ENCODE measurements around the gene C12orf60.

Gene C12orf60

DNA sequence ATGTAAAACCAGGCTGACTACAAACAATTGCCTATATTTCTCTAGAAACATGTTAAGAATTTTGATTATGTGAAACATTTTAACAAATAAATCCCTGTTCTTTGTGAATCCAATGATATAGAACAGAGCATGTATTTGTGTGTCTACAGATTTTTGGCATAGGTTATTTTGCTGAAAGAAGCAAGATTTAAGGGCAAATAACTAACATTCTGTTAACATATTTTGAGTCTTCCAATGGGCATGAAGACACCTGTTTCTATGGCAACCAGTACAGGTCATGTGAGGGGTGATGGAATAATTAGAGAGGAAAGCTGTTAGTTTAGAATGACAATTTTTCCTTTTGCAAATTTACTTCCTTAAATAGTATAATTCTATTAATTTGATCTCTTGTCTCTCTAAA is 31.0 kb downstream of the C12orf60 start:
- DNase-seq (ENCODE audit: low read depth in 2 of 2): no peak

DNA sequence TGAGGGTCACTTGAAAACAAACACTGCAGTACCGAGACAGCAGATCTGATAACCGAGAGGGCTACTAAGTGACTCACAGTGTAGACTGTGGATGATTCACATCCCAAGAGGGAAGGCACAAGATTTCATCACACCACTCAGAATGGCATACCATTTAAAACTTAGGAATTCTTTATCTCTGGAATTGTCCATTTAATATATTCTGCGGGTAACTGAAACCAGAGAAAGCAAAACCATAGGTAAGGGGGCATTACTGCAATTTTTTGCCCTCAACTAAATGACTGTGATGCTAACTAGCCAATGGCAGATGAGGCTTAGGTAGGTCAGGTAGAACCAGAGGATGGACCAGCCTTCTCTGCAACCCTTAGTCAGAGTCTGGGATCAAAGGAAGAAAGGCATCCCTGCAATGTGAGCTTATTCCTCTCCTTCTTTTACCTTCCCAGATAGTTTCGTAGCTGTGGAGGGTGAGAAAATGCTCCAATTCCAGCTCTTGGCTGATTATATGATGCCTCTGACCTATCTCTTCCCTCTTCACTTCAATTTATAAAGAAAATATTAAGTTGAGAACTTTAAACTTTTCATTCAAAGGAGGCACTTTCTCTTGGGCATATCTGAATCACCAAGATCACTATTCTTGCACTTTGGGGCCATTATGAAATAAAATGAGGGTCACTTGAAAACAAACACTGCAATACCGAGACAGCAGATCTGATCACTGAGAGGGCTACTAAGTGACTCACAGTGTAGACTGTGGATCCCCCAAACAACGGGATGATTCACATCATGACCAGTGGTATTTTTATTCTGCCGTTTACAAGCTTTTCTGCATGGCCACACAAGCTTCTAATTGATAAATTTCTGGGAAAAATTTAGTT is 33.1 kb downstream of the C12orf60 start:
- no peak for DNase-seq (ENCODE audit: low read depth in 2 of 2)

DNA sequence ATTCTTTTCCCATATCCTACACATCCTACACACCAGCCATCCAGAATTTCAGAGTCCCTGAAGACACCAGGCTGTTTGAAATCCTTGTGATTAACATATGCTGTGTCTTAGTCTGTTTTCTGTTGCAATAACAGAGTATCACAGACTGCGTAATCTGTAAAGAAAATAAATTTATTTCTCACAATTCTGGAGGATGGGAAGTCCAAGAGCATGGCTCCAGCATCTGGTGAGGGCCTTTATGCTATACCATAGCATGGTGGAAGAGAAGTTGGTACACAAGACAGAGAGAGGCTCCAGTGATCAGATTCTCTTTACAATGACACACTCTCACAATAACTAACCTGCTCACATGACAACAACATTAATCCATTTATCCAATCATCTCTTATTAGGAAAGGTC is 35.8 kb downstream of the C12orf60 start:
- DNase-seq (ENCODE audit: low read depth in 2 of 2): no peak

DNA sequence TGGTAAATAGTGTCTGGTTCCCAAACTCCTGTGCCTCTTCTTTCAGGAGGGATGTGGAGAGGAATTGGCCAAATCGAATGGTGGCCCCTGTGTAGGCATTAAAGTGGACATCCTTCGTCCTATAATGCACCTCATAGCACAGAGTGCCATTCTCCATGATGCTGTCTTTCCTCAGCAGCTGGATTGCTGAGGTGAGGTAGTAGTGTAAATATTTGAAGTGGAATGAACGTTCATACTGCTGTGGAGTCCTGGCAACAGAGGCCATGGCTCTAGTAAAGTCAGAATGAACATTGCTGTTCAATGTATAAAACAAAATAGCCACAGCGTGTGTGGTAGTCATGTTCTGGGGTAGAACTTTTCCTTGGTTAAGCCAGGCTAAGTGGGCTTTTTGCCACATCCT is 37.1 kb downstream of the C12orf60 start:
- no peak for DNase-seq (ENCODE audit: low read depth in 2 of 2)

DNA sequence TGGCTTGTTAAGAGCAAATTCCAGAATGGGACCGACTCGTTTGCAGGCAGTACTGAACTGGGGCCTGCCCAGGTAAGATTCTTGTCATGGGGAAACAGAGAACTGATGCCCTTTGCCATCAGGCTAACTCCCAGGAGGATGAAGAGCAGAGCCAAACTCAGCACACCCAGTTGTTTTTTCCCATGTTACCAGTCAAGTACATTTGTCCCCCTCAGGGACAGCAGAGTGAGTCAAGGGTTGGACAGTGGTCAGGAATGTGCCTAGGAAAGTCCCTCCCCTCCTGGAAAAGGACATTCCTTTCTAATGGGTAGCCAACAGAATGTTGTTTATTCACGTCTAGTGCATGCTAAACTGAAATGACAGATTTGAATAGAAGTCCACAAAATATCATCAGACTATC is 38.3 kb downstream of the C12orf60 start:
- DNase-seq (ENCODE audit: low read depth in 2 of 2): no peak

DNA sequence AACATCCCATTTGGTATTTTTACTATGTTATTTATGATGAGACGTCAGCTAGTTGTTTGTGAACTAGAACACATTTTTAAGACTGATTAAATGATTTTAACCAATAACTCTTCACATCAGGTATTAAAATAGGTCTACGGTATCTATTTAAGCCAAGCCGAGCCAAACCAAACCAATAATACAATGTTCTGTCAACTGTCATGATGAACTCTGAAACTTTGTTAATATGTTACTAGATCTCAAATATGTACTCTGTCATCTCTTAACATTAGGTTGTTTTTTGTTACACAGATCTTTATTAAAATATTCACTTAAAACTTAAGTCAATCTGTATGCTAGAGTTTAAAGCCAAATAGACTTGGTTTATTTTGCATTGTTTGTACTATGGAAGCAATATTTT is 38.8 kb downstream of the C12orf60 start:
- DNase-seq (ENCODE audit: low read depth in 2 of 2): no peak

DNA sequence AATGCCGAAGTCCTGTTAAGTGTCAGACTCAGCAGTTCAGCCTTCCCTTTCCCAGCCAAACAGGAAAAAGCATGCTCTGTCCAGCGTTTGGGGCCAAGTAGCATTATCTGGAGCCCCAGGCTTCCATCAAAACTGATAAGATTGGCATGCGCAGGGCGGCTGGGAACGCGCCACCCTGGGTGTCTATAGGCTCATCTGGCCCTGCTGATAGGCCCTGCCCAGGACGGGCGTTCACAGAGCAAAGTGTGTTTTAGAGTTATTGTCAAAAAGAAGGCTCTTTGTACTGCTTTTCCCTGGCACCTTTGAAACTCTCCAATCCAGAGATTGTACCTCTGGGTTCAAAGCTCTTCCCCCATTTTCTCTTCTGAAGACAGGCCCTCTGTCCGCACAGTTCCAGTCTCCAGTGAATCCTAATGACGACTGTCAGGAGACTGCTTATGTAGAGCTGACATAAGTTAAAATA is 40.0 kb downstream of the C12orf60 start, which contains the start of gene ART4:
TSS of gene ART4 (minus strand) at position 102 of the 463 bp plus-strand sequence. CDS start 413 bp downstream, outside the sequence.
- DNase-seq (ENCODE audit: low read depth in 2 of 2): no peak

DNA sequence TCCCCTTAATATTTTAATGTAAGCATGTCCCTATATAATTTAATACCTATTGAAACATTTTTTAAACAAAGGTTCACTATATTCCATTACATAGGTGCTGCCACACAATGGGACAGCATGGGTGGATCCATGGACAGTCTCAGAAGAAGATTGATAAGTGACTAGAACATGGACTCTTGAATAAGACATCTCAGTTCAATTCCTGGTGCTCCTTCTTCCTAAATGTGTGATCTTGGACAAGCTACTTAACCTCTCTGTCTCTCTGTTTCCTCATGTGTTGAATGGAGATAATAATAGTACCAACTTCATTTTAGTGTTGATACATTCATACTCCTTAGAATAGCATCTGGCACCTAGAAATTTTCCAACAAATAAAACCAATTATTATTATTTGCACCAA is 40.9 kb downstream of the C12orf60 start:
- DNase-seq (ENCODE audit: low read depth in 2 of 2): no peak

DNA sequence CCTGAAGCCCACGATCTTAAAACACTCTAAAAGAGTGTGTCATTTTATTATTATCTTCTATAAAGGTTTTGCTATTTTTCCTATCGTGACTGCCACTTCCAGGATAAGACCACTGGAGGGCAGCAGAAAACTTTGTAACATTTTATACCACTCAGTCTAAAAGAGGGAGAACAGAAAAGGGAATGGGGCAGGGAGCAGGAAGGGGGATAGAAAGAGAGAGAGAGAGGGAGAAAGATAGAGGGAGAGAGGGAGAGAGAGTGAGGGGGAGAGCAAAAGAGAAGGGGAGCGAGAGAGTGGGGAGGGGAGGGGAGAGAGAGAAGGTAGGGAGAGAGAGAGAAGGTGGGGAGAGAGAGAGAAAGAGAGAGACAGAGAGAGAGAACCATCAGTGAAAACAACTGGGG is 41.9 kb downstream of the C12orf60 start:
- DNase-seq (ENCODE audit: low read depth in 2 of 2): no peak

DNA sequence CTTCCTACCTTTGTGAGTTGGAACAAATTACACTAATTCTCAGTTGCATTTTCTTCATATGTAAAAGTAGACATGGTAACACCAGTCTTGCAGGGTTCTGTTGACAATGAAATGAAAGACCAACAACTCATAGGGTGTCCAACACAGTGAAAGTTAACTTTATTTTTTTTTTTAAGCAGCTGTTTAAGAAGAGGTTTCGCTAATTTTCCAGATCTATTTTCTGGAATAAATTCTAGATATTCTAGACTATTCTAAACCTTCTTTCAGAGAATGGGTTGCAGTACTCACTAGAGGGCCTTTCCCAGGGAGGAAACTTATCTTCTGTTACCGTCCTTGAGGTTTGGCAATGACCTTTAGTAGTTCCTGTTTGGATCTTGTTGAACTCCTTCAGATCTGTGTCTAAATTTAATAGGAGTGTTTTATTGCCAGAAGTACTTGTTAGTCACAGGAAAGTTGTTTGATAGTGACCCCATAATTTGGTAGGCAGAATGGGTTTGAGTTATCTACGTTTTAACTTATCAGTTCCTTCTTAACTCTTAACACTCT is 42.6 kb downstream of the C12orf60 start:
- DNase-seq (ENCODE audit: low read depth in 2 of 2): no peak

DNA sequence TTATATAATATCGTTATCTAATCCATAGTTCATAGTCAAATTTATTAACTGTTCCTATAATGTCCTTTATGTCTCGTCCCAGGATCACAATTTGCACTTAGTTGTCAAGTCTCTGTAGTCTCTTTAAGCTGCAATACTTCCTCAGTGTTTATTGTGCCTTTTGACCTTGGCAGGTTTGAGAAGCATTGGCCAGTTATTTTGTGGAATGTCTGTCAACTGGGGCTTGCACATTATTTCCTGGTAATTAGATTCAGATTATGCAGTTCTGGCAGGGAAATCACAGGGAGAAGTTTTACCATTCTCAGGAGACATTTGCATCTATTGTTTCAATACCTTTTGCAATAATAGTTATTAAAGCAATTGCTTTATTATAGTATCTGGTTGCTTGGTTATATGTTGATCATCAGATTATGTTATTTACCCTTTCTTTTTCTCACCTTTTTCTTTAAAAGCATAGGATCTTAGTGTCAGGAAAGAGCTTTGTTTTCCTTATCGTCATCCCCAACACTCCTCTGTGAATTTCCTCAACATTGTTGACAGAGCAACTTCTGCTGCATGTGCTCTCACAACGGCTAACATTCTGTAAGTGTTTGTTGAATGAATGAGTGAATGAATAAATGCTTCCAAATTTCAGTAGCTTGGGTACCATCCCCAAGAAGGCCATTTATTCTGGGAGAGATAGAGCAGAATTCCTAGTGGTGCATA is 43.6 kb downstream of the C12orf60 start:
- DNase-seq (ENCODE audit: low read depth in 2 of 2): no peak

DNA sequence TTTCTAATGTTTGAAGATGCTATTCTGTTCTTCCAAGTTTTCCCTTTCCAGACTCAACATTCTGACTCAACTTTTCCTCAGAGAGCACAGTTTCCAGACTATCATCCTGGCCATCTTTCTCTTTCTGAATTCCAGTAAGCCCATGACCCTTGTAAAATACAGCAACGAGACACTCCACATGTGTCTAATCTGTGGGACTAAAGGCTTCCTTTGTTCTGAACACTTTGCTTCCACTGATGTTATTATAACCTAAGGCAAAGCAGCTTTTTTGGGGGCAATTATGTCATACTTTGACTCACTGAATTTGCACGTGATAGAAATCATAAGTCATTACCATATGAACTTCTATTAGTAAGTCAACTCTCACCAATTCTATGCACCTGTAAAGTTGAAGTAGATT is 46.2 kb downstream of the C12orf60 start:
- no peak for DNase-seq (ENCODE audit: low read depth in 2 of 2)

DNA sequence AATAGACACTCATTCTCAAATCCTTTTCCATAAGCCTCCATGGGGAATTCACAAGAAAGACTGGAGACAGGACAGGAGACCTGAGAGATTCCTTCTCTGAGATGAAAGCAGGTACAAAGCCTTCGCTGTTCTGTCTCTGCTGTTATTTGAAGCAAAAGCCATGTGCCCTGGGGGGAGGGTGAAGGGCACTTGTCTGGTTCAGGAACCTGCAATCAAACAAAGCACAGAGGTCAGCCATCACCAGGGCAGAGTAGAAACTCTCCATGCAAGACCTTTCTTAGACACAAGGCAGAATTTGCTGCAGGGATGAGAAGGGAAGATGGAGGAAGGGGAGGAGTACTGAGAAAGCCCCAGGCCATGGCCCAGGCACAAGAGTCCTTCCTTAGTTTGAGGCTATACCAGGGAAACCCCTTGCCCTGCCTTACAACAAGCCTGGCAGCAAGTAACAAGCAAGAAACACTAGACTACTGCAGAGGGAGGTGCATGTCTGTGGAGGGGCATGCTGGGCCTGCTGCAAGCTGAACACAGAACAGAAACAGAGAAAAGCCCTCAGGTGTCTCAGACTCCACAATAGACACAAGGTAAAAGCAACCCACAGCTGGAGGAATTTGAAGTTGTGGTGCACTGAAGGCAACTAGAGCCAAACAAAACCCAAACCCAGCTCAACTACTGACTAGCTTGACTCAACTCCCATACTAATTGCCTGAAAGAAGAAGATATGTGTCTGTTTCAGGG is 47.6 kb downstream of the C12orf60 start:
- DNase-seq (ENCODE audit: low read depth in 2 of 2): no peak

DNA sequence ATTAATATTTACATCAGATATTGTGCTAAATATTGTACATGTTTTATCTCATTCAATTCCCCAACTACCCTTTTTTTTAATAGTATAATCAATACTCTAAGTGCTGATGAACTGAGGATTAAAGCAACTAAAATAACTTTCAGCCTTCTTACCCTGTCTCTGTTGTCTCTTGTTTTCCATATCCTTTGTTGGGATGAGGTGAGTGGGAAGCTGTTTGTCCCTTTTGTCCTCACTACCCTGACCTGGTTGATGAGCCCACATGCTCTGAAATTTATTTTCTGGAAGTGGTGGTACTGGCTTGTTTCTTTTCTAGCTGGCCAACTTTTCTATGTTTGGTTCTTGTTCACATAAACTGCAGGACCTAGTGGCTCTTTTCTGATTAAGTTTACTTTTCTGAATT is 49.4 kb downstream of the C12orf60 start:
- DNase-seq (ENCODE audit: low read depth in 2 of 2): no peak

DNA sequence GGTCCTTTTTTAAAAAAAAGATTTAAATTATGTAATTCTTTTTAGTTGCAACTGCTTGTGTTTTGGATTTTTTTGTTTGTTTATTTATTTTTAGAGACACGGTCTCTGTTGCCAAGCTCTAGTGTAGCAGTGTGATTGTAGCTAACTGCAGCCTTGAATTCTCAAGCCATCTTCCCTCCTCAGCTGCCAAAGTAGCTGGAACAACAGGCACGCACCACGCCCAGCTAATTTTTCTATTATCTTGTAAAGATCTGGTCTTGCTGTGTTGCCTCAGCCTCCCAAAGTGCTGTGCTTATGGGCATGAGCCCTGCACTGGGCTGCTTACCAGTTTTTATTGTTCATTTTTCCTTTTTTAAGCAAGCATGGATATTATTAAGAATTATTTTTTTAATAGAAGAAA is 50.5 kb downstream of the C12orf60 start:
- DNase-seq (ENCODE audit: low read depth in 2 of 2): no peak

DNA sequence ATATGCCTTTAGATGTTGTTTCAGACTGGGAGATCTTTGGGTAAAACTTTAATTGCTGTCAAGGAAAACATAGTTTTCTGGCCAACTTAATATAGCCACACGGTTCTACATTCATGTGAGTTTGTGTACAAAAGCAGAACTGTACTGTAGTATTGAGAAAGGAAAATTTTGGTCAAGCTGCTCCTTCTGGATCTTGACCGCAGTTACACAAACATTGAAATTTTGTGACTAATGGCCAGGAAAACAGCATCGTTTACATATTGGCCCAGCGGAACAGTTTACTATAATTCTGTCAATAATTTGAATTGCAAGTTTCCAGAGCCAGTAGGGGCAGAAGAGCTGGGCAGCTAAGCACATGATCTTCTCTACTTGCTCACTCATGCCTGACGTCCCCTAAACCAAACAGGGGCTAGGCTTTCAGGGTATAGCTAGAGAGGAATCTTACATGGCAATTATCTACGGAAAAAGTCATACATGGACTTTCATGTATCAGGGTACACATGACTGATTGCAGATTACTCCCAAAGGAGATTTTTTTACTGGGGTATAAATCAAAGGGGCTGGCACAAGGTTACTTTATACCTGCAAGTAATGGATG is 51.2 kb downstream of the C12orf60 start:
- DNase-seq (ENCODE audit: low read depth in 2 of 2): no peak

DNA sequence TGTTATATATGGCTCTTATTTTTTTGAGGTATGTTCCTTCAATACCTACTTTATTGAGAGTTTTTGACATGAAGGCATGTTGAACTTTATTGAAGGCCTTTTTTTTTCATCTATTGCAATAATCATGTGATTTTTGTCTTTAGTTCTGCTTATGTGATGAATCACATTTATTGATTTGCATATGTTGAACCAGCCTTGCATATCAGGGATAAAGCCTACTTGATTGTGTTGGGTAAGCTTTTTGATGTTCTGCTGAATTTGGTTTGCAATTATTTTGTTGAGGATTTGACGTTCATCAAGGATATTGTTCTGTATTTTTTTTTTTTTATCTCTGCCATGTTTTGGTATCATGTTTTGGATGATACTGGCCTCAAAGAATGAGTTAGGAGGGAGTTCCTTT is 55.0 kb downstream of the C12orf60 start:
- DNase-seq (ENCODE audit: low read depth in 2 of 2): no peak

DNA sequence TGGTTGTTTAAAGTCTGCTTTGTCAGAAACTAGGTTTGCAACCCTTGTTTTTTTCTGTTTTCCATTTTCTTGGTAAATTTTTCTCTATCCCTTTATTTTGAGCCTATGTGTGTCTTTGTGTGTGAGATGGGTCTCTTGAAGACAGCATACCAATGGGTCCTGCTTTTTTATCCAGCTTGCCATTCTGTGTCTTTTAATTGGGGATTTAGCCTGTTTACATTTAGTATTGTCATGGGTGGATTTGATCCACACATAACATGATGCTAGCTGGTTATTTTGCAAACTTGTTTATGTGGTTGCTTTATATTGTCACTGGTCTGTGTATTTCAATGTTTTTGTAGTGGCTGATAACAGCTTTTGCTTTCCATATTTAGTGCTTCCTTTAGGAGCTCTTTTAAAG is 57.0 kb downstream of the C12orf60 start:
- DNase-seq (ENCODE audit: low read depth in 2 of 2): no peak

DNA sequence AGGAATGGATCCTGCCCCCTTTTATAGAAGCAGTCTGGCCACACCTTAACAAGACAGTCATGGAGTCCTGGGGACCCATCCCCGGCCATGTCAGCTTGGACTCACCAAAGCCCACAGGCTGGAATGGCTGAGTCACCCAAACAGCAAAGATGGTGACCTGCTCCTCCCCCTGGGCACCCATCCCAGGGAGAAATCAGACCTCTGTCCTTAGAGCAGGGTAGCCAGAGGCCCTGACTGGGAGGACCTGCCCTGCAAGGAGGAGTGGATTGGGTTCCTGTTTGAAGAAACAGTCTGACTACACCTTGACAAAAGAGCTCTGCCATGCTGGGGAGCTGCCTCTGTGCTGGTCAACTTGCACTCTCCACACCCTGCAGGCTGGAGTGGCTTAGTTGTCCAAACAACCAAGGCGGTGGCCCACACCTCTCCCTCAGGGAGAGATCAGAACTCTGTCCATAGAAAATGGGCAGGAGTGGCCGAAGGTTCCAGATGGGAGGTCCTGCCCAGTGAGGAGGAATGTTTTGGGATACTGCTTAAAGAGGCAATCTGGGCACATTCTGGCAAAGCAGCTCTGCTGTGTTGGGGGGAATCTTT is 65.5 kb downstream of the C12orf60 start:
- DNase-seq (ENCODE audit: low read depth in 2 of 2): no peak

DNA sequence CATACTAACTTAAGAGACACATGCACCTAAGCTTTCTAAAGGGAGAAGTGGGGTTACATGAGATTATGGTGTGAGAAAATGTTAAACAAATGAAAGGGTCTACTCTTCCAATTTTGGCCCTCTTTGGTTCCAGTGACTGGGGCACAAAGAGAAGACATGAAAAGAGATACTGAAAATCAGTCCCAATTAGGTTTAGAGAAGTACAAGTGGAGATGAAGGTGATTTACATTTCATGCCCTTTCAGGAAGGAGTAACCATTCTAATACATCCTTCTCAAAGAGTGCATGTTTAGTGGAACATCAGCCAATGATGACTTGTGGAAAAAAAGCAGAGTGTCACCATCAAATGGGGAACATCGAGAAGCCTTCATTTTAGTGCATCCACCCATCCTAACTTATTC is 67.8 kb downstream of the C12orf60 start:
- DNase-seq (ENCODE audit: low read depth in 2 of 2): no peak

DNA sequence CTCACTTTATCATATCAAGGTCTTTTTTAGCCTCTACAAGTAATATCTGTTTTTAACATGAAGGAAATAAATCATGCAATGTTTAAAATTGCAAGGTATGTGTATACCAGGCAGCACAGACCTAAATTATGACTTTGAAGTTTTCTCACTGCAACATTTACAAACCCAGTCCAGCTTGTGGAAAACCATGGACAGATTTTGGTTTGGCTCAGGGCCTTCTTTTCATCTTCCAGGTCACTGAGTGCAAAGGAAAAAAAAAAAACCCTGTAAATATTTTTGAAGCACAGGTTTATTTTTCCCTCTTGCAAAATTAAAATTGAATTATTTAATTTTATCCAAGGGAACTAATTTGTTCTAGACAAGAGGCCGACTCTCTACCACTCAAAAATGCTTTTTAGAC is 68.4 kb downstream of the C12orf60 start:
- DNase-seq (ENCODE audit: low read depth in 2 of 2): no peak
